Endodermal cell (in vitro differentiated cells): Measurements from ENCODE around the gene NKPD1. TPM values are rescaled to one million over a fixed set of nuclear protein-coding genes. Genes with fewer than 3 reads are reported as not detected.

Experiments used
- DNase-seq: peaks from one replicate; pipeline ENCODE4 v3.0.0-alpha.2; 2017
- H3K27ac ChIP-seq: 2 replicates; pipeline ENCODE4 v1.5.1; 2013; ENCODE audit warnings: mild to moderate bottlenecking, low read depth, low read length, moderate library complexity
- H3K27me3 ChIP-seq: 2 replicates; pipeline ENCODE4 v1.6.1; 2013; ENCODE audit warnings: mild to moderate bottlenecking, low read length, moderate library complexity; ENCODE audit not compliant: insufficient read depth, control insufficient read depth, poor library complexity, severe bottlenecking
- H3K36me3 ChIP-seq: 2 replicates; pipeline ENCODE4 v1.7.0; 2013; ENCODE audit warnings: mild to moderate bottlenecking, low read length, moderate library complexity; ENCODE audit not compliant: control insufficient read depth, insufficient read depth
- H3K4me1 ChIP-seq: one replicate; pipeline ENCODE4 v1.7.0; 2013; ENCODE audit warnings: low read length; ENCODE audit not compliant: control insufficient read depth, insufficient read depth
- H3K4me3 ChIP-seq: 2 replicates; pipeline ENCODE4 v1.5.1; 2013; ENCODE audit warnings: mild to moderate bottlenecking, low read length, moderate library complexity
- H3K9ac ChIP-seq: 2 replicates; pipeline ENCODE4 v1.6.1; 2013; ENCODE audit warnings: mild to moderate bottlenecking, low read length, moderate library complexity; ENCODE audit not compliant: poor library complexity, severe bottlenecking; ENCODE audit errors: extremely low read depth
- H3K9me3 ChIP-seq: 2 replicates; pipeline ENCODE4 v1.6.1; 2013; ENCODE audit warnings: mild to moderate bottlenecking, low read length, moderate library complexity; ENCODE audit not compliant: control insufficient read depth
- H3K27ac Mint-ChIP-seq: 2 replicates; pipeline ENCODE4 v1.8.0; 2020; ENCODE audit warnings: mixed read lengths
- H3K27me3 Mint-ChIP-seq: 2 replicates; pipeline ENCODE4 v1.8.0; 2021; ENCODE audit warnings: mild to moderate bottlenecking, mixed read lengths; ENCODE audit not compliant: insufficient read depth
- H3K36me3 Mint-ChIP-seq: 2 replicates; pipeline ENCODE4 v1.8.0; 2020; ENCODE audit warnings: low read depth, mixed read lengths
- H3K4me1 Mint-ChIP-seq: 2 replicates; pipeline ENCODE4 v1.8.0; 2020; ENCODE audit warnings: mixed read lengths
- H3K4me3 Mint-ChIP-seq: 2 replicates; pipeline ENCODE4 v1.8.0; 2020; ENCODE audit warnings: mild to moderate bottlenecking, moderate library complexity, mixed read lengths
- H3K9me3 Mint-ChIP-seq: 2 replicates; pipeline ENCODE4 v1.8.0; 2020; ENCODE audit warnings: mild to moderate bottlenecking, mixed read lengths
- WGBS, 2 experiments: methylation state at CpG; one replicate each; pipeline versions ENCODE4 v1.1.5 to v1.1.7; 2013; ENCODE audit warnings: missing lambda C conversion rate in 2 of 2, mixed read lengths in 1 of 2; ENCODE audit not compliant: insufficient coverage in 1 of 2, insufficient read length in 1 of 2; 5-methylcytosine and 5-hydroxymethylcytosine counted together
- total RNA-seq, 2 donors: library from RNA; stranded (reverse); fragmentation: NEBNext Ultra II Directional in 1 of 2; extraction: Animal tissue kit (Norgen Biotek cat#: 25700) in 1 of 2; gene quantifications; 2 replicates in 1 of 2; 3 replicates in 1 of 2; pipeline ENCODE4 v1.2.1, GENCODE V29; 2021
- TF ChIP-seq, protein P1 (sequence below): fragments of 200-600 bp; sonication (generic); conservative IDR thresholded peaks from 2 replicates; pipeline ENCODE4 v1.5.0; 2021; ENCODE audit warnings: antibody characterized with exemption, mild to moderate bottlenecking

Gene NKPD1
- total RNA-seq, 2 donors from 2014 or later: 0.15 to 0.22 TPM

DNA sequence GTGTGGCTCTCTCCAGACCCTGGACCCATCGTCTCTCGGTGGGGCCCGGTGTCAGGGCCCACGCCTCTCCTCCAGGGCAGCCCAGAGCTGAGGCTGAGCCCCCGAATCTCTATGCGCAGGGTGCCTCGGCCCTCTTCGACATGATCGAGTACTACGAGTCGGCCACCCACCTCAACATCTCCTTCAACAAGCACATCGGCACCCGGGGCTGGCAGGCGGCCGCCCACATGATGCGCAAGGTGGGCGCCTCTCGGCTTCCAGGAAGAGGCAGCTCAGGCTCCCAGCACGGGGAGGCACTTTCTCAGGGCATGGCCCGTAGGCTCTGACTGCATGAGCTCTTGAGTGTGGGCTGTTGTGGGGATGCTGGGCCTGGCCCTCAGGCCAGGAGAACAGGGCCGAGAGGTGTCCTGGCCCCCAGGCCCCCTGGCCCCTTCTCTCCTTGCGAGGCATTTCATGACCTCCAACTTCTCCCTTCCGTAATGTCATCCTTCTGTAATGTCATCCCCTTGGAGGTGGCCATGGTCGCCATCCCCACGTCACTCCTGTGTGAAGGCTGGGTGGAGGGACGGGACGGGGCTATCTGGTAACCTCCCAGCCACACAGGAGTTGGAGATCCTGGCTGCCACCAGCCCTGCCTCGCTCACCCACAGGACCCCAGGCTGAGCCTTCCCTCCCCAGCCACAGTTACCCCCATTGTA, 19.4 kb downstream of the NKPD1 start:
- TF ChIP-seq, protein P1, sequence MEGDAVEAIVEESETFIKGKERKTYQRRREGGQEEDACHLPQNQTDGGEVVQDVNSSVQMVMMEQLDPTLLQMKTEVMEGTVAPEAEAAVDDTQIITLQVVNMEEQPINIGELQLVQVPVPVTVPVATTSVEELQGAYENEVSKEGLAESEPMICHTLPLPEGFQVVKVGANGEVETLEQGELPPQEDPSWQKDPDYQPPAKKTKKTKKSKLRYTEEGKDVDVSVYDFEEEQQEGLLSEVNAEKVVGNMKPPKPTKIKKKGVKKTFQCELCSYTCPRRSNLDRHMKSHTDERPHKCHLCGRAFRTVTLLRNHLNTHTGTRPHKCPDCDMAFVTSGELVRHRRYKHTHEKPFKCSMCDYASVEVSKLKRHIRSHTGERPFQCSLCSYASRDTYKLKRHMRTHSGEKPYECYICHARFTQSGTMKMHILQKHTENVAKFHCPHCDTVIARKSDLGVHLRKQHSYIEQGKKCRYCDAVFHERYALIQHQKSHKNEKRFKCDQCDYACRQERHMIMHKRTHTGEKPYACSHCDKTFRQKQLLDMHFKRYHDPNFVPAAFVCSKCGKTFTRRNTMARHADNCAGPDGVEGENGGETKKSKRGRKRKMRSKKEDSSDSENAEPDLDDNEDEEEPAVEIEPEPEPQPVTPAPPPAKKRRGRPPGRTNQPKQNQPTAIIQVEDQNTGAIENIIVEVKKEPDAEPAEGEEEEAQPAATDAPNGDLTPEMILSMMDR: no peak
- WGBS, 2 experiments: 95 to 100% methylated on average over 2 to 28 of the region's 28 CpGs
- Mint-ChIP-seq H3K36me3 (peaks cover 30% of the 10 kb centered on the region), H3K9me3 (no peaks in the 10 kb centered on the region), H3K27me3 (no peaks in the 10 kb centered on the region), H3K27ac (no peak overlapping the region), H3K4me1 (peaks cover 6% of the 10 kb centered on the region), H3K4me3 (no peak overlapping the region)
- no peak for DNase-seq
- no peak overlapping the region for H3K27ac ChIP-seq
- H3K4me1 ChIP-seq: no peaks in the 10 kb centered on the region
- H3K4me3 ChIP-seq: no peak overlapping the region
- H3K36me3 ChIP-seq: peaks cover 18% of the 10 kb centered on the region
- H3K27me3 ChIP-seq: no peaks in the 10 kb centered on the region
- H3K9me3 ChIP-seq: no peaks in the 10 kb centered on the region
- H3K9ac ChIP-seq: no peak overlapping the region

DNA sequence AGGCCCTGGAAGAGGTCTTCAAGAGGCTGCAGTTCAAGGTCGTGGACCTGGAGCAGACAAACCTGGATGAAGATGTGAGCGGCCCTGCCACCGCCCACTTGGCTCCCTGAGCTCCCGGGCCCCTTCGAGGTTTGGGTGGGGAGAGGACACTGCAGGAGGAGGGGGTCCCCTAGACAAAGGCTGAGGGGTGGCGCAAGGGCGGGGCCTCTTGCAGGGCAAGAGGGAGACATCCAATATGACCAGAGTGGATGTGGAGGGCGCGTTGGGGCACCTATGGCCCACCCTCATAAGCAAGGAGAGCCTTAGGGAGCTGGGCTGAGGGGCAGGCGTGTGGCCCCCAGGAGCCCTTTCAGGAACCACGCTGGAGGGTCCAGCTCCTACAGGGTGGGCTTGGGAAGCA, 20.2 kb downstream of the NKPD1 start:
- no peak for DNase-seq
- H3K4me1 ChIP-seq: no peaks in the 10 kb centered on the region
- TF ChIP-seq, protein P1: no peak
- 90 to 100% methylated on average over 1 to 11 of the region's 11 CpGs for WGBS, 2 experiments
- H3K27ac ChIP-seq: no peak overlapping the region
- H3K9me3 ChIP-seq: no peaks in the 10 kb centered on the region
- H3K27me3 Mint-ChIP-seq: no peaks in the 10 kb centered on the region
- no peak overlapping the region for H3K4me3 ChIP-seq
- H3K27me3 ChIP-seq: no peaks in the 10 kb centered on the region
- H3K27ac Mint-ChIP-seq: no peak overlapping the region
- no peaks in the 10 kb centered on the region for H3K9me3 Mint-ChIP-seq
- H3K36me3 Mint-ChIP-seq: peaks cover 27% of the 10 kb centered on the region
- H3K4me1 Mint-ChIP-seq: peaks cover 6% of the 10 kb centered on the region
- H3K4me3 Mint-ChIP-seq: no peak overlapping the region
- H3K36me3 ChIP-seq: peaks cover 14% of the 10 kb centered on the region
- H3K9ac ChIP-seq: no peak overlapping the region

DNA sequence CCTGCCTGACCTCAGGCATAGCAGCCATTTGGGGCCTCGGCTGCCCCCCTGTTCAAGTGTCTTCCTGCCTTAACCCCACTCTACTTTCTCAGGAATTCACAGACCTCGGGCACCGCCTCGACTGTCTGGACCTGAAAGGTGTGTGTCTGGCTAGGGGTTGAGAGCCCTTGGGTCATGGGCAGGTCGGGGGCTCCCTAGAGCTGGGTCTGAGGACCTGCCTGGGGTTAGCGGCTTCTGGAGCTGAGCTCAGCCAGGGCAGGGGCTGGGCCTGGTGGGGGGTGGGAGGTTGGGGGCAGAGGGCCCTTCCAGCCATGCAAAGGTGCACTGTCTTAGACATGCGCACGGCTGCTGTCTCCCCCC, 20.7 kb downstream of the NKPD1 start:
- Mint-ChIP-seq H3K9me3 (no peaks in the 10 kb centered on the region), H3K27ac (no peak overlapping the region), H3K4me1 (peaks cover 6% of the 10 kb centered on the region), H3K4me3 (no peak overlapping the region), H3K27me3 (no peaks in the 10 kb centered on the region), H3K36me3 (peaks cover 27% of the 10 kb centered on the region)
- Histone ChIP-seq H3K9ac (no peak overlapping the region), H3K27me3 (no peaks in the 10 kb centered on the region), H3K4me1 (no peaks in the 10 kb centered on the region), H3K4me3 (no peak overlapping the region), H3K36me3 (peaks cover 14% of the 10 kb centered on the region), H3K27ac (no peak overlapping the region), H3K9me3 (no peaks in the 10 kb centered on the region)
- WGBS, 2 experiments: 98 to 100% methylated on average over 2 to 8 of the region's 8 CpGs
- DNase-seq: no peak
- TF ChIP-seq, protein P1: no peak
